Caki2 (cell line): ENCODE results near the gene CMSS1. TPM values are rescaled to one million over a fixed set of nuclear protein-coding genes. Genes with fewer than 3 reads are reported as not detected.

Experiments
- DNase-seq: peaks from one replicate; pipeline ENCODE4 v3.0.0-alpha.2; 2015; ENCODE audit warnings: low read depth
- in situ Hi-C: cut with HindIII; loops from 2 replicates; pipeline ENCODE4 v1.10.0; 2016; ENCODE audit warnings: low sequenced_read_pairs, low pct_unique_long_range_greater_than_20kb, mixed read lengths
- total RNA-seq: library from RNA; depleted of rRNA; stranded (reverse); fragments of >200 nt; shearing (Covaris generic); gene quantifications from 2 replicates; pipeline ENCODE4 v1.2.3, GENCODE V29; 2014; ENCODE audit warnings: low replicate concordance

Gene CMSS1
- total RNA-seq, 1 experiment from 2014 or later: 36.5 TPM

- in situ Hi-C loops: no loop called here
- DNase-seq: no peak
Measured at GRCh38 chr3:100149713-100150415, 332.2 kb downstream of the CMSS1 start.

- in situ Hi-C loops: no loop called here
- no peak for DNase-seq
Measured at GRCh38 chr3:100150473-100150872, 332.8 kb downstream of the CMSS1 start.

GRCh38 chr3:100151024-100151707, 333.5 kb downstream of the CMSS1 start:
- no peak for DNase-seq
- in situ Hi-C loops: no loop called here

- DNase-seq: no peak
- in situ Hi-C loops: no loop called here
Measured at GRCh38 chr3:100154171-100154570, 336.5 kb downstream of the CMSS1 start.

- DNase-seq: no peak
Measured at GRCh38 chr3:100155128-100155527, 337.5 kb downstream of the CMSS1 start.

GRCh38 chr3:100155590-100155989, 337.9 kb downstream of the CMSS1 start:
- DNase-seq: no peak
- in situ Hi-C loops: no loop called here

More at GRCh38 chr3:100155128-100155527, 337.5 kb downstream of the CMSS1 start:
- in situ Hi-C loops: no loop called here

GRCh38 chr3:100157685-100158084, 340.0 kb downstream of the CMSS1 start:
- DNase-seq: no peak

GRCh38 chr3:100158918-100159330, 341.3 kb downstream of the CMSS1 start:
- no peak for DNase-seq
- in situ Hi-C loops: no loop called here

More at GRCh38 chr3:100157685-100158084, 340.0 kb downstream of the CMSS1 start:
- in situ Hi-C loops: no loop called here

- no peak for DNase-seq
- in situ Hi-C loops: no loop called here
Measured at GRCh38 chr3:100159331-100160153, 341.9 kb downstream of the CMSS1 start.

- in situ Hi-C loops: no loop called here
- no peak for DNase-seq
Measured at GRCh38 chr3:100160521-100160920, 342.9 kb downstream of the CMSS1 start.

GRCh38 chr3:100163787-100164186, 346.1 kb downstream of the CMSS1 start:
- DNase-seq: no peak
- in situ Hi-C loops: no loop called here

- no peak for DNase-seq
- in situ Hi-C loops: no loop called here
Measured at GRCh38 chr3:100164743-100165142, 347.1 kb downstream of the CMSS1 start.

GRCh38 chr3:100165926-100166550, 348.4 kb downstream of the CMSS1 start:
- in situ Hi-C loops: no loop called here
- no peak for DNase-seq

GRCh38 chr3:100169201-100169920, 351.7 kb downstream of the CMSS1 start:
- in situ Hi-C loops: no loop called here
- DNase-seq: no peak

- in situ Hi-C loops: no loop called here
- DNase-seq: no peak
Measured at GRCh38 chr3:100170486-100170885, 352.8 kb downstream of the CMSS1 start.

GRCh38 chr3:100171211-100171914, 353.7 kb downstream of the CMSS1 start:
- no peak for DNase-seq
- in situ Hi-C loops: no loop called here

GRCh38 chr3:100173961-100174360, 356.3 kb downstream of the CMSS1 start:
- no peak for DNase-seq
- in situ Hi-C loops: no loop called here
